ENCODE results near the gene SPNS3.

DNA sequence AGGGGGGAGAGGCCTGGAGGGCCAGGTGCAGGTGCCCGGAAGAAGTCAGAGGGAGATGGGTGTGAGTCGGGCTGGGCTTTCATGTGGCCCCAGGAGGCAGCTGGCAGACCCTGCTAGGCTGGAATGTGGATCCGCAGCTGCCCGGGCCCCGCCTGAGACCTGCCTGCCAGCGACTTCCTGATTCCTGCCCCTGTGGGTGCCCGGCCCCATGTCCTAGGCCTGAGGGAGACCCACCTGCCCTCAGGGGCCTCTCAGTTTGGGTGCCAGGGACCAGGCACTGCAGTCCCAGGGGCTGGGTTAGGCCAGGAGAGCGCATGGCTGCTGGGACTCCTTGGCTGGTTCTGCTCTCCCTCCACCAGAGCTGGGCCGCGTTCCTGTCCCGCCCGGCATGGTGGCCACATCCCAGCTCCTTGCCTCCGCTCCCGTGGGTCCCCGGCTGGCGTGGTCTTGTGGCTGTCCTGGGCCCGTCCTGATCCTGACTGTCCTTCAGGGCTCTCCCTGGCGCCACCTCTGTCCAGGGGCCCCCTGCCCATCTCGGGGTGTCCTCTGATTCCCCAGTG lies 42.9 kb downstream of the SPNS3 start:
- TF ChIP-seq POLR2A (IDR thresholded peaks at IDR 0.05) (no peak), EP300 (IDR thresholded peaks at IDR 0.05) (no peak)
- TF ChIP-seq, protein P1, sequence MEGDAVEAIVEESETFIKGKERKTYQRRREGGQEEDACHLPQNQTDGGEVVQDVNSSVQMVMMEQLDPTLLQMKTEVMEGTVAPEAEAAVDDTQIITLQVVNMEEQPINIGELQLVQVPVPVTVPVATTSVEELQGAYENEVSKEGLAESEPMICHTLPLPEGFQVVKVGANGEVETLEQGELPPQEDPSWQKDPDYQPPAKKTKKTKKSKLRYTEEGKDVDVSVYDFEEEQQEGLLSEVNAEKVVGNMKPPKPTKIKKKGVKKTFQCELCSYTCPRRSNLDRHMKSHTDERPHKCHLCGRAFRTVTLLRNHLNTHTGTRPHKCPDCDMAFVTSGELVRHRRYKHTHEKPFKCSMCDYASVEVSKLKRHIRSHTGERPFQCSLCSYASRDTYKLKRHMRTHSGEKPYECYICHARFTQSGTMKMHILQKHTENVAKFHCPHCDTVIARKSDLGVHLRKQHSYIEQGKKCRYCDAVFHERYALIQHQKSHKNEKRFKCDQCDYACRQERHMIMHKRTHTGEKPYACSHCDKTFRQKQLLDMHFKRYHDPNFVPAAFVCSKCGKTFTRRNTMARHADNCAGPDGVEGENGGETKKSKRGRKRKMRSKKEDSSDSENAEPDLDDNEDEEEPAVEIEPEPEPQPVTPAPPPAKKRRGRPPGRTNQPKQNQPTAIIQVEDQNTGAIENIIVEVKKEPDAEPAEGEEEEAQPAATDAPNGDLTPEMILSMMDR (IDR thresholded peaks at IDR 0.05) = no peak
